Measurements from ENCODE around the gene TMEM200C.
A peak's percentile ranks its signal among the peaks of the same experiment; 100 is the strongest.
"Not testable (repeated sequence)": the region's sequence is repeated elsewhere in the genome, so short reads cannot be mapped to it uniquely, and the experiment has no call there.

The TMEM200C gene

DNA sequence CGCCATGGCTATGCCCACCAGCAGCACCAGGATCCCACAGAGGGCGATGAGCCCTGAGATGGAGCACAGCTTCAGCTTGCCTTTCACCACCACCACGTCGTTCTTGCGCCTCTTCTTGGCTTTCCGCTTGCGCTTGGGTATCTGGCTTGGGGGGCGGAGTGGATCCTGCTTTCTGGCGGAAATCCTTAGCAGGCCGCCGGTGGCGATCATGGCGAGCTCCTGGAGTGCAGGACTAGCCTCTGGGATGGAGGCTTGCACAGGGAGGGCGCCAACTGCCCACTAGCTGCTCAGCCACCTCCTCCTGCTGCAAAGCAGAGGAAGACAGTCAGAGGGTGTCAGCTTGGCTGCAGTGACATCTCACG, 3.5 kb downstream of the TMEM200C start:
- no peak for DNase-seq

DNA sequence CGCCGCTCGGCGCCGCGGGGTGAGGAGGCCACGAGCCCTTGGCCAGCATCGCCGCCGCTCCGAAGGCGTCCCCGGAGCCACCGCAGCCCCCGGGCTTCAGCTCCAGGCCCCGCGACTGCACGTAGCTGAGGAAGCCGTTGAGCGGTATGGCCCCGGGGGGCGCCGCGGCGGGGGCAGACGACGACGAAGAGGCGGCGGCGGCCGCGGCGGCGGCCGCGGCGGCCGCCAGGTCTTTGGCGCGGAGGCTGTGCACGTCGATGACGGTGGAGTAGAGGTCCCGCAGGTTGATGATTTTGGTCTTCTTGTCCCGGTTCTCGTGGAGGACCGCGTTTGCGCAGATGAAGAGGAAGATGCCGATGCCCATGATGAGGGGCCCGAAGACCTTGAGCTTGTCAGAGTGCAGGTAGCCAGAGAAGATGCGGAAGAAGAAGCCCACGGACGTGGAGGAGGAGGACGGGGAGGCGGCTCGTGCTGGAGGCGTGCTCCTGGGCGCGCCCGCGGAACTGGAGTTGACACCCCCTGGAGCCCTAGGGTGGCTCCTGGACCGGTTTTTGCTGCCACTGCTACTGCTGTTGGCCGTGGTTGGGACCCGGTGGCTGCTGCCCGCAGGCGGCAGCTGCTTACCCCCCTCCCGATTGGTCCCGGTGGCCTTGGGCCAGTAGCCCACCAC, 4.0 kb downstream of the TMEM200C start:
- DNase-seq: no peak

DNA sequence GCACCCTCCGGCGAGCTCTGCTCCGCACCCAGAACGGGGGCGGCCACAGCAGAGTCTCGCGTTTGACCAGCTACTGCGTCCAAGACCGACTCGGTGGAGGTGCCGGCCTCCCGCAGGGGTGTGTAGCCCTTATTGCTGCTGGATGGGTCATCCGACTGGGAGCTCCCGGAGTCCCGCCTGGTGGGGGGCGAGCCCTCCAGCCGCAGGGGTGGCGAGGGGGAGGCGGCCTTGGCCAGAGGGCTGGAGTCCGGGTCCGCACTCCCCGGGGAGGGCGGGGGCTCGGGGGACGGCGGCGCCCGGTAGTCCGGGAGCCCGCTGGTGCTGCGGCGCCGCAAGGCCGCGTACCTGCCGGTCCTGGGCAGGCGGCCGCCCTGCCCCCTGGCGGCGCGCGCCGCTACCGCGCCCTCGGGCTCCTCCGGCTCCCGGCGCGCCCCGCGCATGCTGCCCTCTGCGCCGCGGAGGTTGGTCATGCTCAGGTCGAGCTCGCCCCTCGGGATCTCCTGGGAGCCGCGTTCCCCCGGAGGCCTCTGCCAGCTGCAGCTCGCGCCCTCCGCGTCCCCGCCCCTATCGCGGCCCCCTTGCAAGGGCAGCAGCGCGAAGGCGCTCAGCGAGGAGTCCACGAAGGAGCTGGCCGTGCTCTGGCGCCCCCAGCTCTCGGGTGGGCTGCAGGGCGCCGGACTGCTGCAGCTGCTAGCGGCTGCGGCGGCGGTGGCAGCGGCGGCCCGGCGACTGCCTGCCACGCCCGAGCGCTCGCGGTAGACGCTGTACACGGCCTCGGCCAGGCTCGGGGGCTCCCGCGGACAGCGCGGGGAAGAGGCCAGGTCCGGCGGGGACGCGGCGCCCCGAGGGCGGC, 4.8 kb downstream of the TMEM200C start:
- no peak for DNase-seq

DNA sequence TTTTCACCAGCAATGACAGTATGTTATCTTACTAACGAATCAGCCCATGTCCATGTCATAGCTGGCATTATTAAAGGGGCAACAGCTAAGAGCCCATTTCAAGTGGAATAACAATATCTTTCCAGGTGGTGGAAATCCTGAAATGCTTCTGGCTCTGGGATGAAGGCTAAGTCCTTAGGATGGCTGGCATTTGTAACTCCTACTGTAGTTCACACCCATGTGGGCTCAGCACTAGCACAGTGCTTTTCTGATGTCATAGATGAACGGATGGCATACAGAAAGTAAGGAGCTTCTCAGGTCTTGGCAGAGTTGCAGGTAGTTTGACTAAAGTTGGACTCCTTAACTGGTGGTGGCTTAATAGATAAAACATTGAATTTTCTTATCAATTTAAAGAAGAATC, 10.0 kb downstream of the TMEM200C start:
- DNase-seq: no peak

DNA sequence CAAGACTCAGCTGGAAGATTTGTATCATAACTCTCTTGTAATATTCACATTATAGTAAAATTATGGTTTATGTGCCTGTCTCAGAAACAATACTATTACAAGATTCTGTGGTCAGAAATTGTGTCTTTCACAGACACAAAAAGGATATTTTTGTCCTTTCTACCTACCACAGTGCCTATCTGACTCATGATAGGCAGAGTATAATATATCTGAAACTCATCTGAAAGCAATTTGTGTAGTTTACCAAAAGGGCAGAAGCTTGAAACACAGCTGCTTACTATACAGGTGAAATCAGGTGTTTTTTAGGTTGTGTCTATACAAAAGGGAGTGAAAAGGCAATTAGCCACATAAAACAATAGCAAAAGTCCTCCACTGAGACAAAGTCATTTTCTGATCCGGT, 10.9 kb downstream of the TMEM200C start:
- DNase-seq: no peak

DNA sequence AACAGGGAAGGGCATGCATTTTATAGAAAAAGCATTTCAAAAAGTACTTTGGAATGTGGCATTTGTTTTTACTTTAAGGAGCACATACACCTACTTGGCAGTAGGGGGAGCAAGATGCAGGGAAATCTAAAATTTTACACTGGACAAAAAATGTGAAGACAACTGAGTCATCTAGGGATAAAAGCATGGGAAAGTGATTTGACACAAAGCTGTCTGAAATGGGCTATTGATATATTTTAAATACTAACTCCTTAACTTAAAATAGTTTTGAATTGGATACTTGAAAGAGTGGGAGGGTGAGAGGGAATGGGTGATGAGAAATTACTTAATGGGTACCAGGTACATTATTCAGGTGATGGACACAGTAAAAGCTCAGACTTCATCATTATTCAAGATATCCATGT, 15.8 kb downstream of the TMEM200C start:
- peak; percentile 21 for DNase-seq

DNA sequence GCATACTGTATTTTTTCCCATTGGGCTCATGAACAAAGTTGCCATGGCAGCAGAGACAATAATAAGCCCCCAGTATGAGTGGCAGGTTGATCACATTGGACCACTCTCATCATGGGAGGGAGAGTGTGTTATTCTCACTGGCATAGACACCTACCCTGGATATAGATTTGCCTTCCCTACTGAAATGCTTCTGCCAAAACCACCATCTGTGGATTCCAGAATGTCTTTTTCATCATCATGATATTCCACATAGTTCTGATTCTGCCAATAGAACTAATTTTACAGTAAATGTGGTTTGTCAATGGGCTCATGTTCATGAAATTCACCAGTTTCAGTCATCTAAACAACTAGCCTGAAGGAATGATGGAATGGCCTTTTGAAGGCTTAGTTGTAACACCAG, 18.4 kb downstream of the TMEM200C start:
- DNase-seq: no peak

DNA sequence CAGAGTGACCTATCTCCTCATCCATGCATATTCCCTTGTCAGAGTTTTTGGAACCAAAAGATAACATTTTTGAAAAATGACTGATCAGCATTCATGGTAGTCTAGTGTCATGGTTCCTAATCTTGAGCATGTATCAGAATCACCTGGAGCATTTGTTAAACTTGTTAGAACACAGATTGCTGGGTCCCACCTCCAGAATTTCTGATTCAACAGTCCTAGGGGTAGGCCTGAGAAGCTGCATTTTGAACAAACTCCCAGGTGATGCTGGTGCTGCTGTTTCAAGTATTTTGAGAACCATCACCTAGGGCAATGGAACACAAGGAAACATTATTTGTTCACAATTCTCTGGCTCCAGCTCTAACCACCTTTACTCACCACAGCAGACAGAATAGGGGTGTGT, 21.0 kb downstream of the TMEM200C start:
- no peak for DNase-seq

DNA sequence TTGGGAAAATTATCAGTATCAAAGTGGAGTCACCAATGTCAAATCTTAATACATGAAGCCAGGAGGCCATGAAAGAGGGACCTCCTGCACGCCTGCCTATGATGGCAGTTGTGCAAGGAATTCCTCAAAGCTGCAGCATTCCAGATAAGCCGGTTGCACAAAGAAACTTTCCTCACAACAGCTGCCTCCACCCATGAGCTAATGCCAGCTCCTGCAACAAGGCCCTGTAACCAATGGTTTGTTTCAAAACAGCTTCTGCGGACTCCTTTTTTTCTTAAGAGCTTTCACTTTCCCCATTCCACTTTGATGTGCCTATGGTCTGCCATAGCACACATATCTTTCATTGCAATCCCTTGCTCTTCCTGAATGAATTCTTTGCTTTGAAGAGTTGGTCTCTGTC, 22.4 kb downstream of the TMEM200C start:
- no peak for DNase-seq

DNA sequence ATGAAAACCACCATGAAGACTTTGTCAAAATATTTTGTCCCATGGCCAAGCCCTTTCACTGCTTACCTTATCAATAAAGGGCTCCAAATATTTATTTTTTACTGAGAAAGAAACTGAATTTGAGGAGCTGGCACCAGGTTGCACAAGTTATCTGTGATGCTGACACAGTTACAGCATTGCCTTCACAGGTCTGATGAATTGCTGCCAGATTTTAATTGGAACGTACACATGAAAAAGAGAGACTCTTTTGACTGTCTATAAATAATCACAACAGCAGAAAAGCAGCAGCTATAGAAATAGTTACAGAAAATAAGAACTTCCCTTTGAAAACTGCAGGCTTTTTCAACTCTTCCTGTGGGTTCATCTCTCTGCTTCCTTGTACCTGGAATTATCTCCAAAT, 23.9 kb downstream of the TMEM200C start:
- DNase-seq: no peak

DNA sequence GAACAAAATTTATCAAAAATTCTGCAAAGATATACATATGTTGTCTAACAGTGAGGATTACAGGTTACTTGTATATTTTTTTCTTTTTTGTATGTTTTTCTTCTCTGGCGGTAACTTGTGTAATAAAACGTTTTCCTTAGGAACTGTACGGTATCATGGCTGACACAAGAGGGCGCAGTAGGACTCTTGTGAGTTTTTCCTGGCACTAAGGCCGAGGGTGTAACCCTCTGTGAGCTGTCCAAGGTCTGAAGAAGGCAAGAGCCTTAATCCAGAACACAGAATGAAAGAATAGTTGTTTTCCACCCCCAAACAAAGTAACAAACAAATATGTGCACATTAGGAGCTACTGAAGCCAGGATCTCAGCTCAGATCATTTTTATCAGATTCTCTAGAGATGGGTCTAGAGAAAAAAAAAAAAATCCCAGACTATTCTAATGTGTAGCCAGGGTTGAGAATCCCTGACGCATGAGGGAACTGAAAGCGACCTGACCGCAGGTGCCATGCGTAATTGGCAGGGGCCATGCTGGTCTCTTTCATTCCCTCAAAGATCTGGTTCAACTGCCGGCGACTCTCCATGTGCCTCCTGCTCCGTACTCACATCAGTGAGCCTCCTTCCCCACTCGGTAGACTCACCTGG, 27.0 kb downstream of the TMEM200C start:
- peak; percentile 79 for DNase-seq

DNA sequence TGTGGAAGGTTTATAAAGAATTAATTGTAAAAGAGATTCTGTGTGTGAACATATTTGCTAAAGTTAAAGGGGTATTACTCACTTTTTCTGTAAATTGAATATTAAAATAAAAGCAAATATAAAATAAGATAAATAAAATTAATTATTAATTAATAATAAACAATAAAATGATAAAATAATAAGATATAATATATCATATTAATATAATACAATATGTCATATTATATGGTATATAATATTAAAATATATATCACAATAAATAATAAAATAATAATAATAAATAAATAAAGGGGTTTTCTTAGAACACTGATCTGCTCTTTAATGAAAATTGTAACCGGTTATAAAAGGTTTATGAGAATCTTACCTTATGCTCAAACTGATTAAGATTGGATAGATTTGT, 29.8 kb downstream of the TMEM200C start:
- no peak for DNase-seq

DNA sequence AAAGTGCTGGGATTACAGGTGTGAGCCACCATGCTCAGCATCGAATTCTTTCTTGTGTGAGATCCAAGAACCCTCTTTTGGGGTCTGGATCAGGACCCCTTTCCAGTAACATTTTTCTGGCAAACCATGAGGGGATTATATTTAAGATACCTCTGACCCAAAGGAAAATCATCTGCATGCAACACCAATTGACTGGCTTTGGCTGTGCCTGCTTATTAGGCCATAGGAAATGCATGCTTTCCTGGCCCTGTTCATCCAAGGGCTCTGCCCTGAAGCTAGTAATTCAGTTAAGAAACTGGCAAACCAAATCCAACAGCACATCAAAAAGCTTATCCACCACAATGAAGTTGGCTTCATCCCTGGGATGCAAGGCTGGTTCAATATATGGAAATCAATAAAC, 33.2 kb downstream of the TMEM200C start:
- not testable (repeated sequence) for DNase-seq

DNA sequence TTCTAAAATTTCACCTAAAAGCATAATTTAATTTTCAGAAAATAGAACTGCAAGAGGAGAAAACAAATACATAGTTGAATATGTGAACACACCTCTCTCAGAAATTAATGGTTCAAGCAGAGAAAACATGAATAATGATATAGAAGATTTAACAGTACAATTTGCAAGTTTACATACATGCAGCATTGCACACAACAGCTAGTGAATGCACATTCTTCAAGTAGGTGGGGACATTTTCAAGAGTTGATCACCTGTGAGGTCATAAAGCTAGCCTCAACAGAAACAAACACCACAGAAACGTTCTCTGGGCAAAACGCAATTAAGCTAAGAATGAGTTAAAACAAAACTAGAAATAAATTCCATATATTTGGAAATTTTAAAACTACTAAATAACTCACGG, 38.1 kb downstream of the TMEM200C start:
- no peak for DNase-seq

DNA sequence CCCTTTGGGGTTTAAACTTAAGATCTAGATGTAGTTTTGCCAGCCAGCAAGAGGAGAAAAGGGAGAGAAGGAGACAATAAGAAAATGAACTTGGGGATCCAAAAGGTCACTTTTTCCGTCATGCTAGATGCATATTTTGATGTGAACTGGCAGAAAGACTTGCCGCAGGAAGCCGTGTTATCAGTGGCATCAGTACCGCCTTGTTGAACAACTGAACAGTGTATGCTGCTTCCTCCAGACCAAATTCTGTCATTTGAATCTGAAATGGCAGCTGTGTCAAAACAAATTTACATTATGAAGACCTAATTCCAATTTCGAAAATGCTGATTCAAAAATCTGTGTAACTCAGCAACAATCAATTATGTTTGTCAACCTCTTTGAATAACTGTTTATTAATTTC, 42.1 kb downstream of the TMEM200C start:
- no peak for DNase-seq

DNA sequence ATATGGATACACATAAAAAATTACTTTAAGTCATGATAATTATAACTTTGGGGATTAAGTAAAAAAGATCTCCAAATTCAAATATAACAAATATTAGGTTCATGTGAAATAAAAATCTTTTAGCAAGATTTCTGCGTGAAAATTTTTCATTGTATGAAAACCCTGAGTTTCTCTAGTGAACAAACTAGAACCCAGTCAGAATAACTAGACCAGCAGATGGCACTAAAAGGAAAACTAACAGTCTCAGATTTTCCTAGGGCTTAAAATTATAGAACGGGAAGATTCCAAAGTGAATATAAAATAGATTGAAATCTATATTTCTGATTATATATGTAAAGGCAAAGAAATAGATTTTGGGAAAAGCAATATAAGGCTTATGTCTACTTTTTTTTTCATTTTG, 43.3 kb downstream of the TMEM200C start:
- no peak for DNase-seq

DNA sequence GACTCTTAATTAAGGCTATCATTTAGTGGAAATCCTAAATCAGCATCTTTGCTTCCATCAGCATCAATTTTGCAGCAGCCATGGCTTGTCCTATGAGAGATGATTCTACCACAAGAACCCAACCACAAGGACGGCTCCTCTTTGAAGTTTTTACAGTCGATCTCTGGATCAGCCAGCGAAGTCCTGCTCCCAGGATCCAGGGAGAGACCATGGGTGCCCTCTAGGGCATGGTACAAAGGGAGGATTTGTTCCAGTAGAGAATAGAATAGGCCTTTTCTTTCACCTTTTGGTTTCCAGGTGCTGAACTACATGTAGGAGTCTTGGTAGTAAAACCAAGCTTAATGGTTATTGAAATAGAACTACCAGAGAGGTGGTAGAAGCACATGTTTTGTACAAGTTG, 52.7 kb downstream of the TMEM200C start:
- DNase-seq: no peak

DNA sequence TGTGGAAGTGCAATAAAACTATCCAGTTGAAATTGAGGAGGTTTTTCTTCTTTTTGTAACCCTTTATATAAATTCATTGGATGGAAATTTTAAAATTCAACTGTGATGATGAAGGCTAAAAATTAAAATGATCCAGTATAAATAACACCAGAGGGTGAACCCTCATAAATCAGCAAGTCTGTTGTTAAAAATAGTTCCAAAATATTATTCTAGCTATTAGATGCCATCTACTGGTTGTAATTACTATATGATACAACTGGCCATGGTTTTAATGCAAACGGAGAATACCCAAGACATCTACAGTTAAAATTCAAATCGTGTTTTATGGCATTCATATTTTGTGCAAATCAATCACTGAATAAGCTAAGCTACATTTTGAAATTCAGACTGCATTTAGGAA, 53.8 kb downstream of the TMEM200C start:
- no peak for DNase-seq

DNA sequence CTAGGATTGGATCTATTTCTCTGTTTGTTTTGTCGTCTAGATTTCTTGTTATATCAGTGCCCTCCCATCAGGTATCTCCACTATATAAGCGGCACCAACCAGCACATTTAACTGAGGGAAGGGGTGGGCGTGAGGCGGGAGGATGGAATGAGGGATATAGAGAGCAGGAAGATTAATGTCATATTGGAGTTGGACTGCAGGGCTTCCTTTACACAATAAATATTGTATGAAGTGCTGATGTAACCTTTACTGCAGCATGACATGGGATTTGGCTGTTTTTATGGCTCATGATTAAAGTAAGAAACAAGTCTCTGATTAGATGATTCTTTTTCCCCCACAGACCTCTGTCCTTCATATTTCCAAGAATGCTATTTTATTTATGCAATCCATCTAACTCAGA, 54.8 kb downstream of the TMEM200C start:
- no peak for DNase-seq

DNA sequence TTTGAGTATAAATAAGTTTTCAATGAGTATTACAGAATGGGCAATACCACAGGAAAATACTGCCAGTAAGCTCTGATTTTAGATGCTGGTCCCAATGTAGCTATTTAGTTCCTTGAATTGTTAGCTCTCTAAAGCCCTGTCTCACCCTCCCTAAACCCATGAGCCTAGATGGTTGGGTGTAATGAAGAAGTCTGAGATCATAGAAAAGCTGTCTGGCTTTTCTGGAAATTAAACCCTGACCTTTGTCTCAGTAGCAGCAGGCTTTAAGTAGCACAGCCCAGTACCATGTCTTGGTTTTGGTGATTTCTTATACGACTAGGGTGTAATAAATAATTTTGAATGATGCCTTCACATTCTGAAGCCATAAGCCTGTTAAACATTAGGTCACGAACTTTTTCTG, 55.3 kb downstream of the TMEM200C start:
- no peak for DNase-seq

DNA sequence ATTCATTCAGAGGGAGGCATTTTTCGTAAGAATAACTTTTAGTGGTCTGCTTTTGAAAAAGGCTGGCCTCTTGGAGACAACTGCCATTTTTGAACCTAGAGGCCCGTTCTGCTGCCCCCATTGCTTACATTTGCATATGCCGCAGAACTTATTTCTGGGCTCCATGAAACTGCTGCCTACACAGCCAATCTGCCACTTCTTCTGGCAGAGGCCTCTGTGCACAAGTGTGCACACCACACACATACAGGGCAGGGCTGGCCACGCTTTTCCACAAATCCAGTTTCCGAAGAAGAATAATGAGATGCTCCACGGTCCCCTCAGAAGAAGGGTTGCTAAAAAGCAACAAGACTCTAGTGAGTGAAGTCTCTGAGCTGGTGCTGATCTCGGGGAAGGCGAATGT, 56.2 kb downstream of the TMEM200C start:
- no peak for DNase-seq

Data from MV-4-11 (cell line).